ENCODE results near the gene PCYT2.
A peak's percentile ranks its signal among the peaks of the same experiment; 100 is the strongest.

Gene PCYT2

GRCh38 chr17:81907219-81908145 lies 3.7 kb downstream of the PCYT2 start:
- Mint-ChIP-seq H3K27me3 (ENCODE audit: low read depth) (no peaks in the 10 kb centered on the region), H3K4me1 (ENCODE audit: low read depth) (peaks cover 8% of the 10 kb centered on the region), H3K36me3 (ENCODE audit: low read depth) (peaks cover 15% of the 10 kb centered on the region), H3K9me3 (no peaks in the 10 kb centered on the region), H3K4me3 (no peak overlapping the region), H3K27ac (no peak overlapping the region)
- DNase-seq (ENCODE audit: low spot score) = no peak

GRCh38 chr17:81906476-81907218 lies 4.6 kb downstream of the PCYT2 start:
- Mint-ChIP-seq H3K4me3 (no peak overlapping the region), H3K4me1 (ENCODE audit: low read depth) (peaks cover 8% of the 10 kb centered on the region), H3K9me3 (no peaks in the 10 kb centered on the region), H3K27ac (no peak overlapping the region), H3K36me3 (ENCODE audit: low read depth) (peaks cover 9% of the 10 kb centered on the region), H3K27me3 (ENCODE audit: low read depth) (no peaks in the 10 kb centered on the region)
- DNase-seq (ENCODE audit: low spot score) = no peak

- no peaks in the 10 kb centered on the region for H3K9me3 Mint-ChIP-seq
- peaks cover 12% of the 10 kb centered on the region for H3K36me3 Mint-ChIP-seq (ENCODE audit: low read depth)
- H3K27me3 Mint-ChIP-seq (ENCODE audit: low read depth) = peaks cover 4% of the 10 kb centered on the region
- no peak overlapping the region for H3K4me3 Mint-ChIP-seq
- H3K27ac Mint-ChIP-seq = no peak overlapping the region
- no peak for DNase-seq (ENCODE audit: low spot score)
- H3K4me1 Mint-ChIP-seq (ENCODE audit: low read depth) = peaks cover 8% of the 10 kb centered on the region
Observed at GRCh38 chr17:81905993-81906392, 5.2 kb downstream of the PCYT2 start.

GRCh38 chr17:81905424-81905875 lies 5.7 kb downstream of the PCYT2 start:
- H3K4me3 Mint-ChIP-seq = no peak overlapping the region
- no peaks in the 10 kb centered on the region for H3K9me3 Mint-ChIP-seq
- H3K4me1 Mint-ChIP-seq (ENCODE audit: low read depth) = peaks cover 10% of the 10 kb centered on the region
- H3K27ac Mint-ChIP-seq = no peak overlapping the region
- no peak for DNase-seq (ENCODE audit: low spot score)
- peaks cover 17% of the 10 kb centered on the region for H3K36me3 Mint-ChIP-seq (ENCODE audit: low read depth)
- peaks cover 6% of the 10 kb centered on the region for H3K27me3 Mint-ChIP-seq (ENCODE audit: low read depth)

- Mint-ChIP-seq H3K4me3 (no peak overlapping the region), H3K27me3 (ENCODE audit: low read depth) (peaks cover 6% of the 10 kb centered on the region), H3K27ac (no peak overlapping the region), H3K36me3 (ENCODE audit: low read depth) (peaks cover 21% of the 10 kb centered on the region), H3K9me3 (no peaks in the 10 kb centered on the region), H3K4me1 (ENCODE audit: low read depth) (peaks cover 6% of the 10 kb centered on the region)
- no peak for DNase-seq (ENCODE audit: low spot score)
Observed at GRCh38 chr17:81904600-81905423, 6.4 kb downstream of the PCYT2 start.

GRCh38 chr17:81903896-81904599 lies 7.2 kb downstream of the PCYT2 start:
- H3K36me3 Mint-ChIP-seq (ENCODE audit: low read depth) = peaks cover 22% of the 10 kb centered on the region
- no peaks in the 10 kb centered on the region for H3K9me3 Mint-ChIP-seq
- no peak overlapping the region for H3K27ac Mint-ChIP-seq
- no peak overlapping the region for H3K4me3 Mint-ChIP-seq
- H3K27me3 Mint-ChIP-seq (ENCODE audit: low read depth) = peaks cover 6% of the 10 kb centered on the region
- no peak for DNase-seq (ENCODE audit: low spot score)
- H3K4me1 Mint-ChIP-seq (ENCODE audit: low read depth) = peaks cover 2% of the 10 kb centered on the region

- H3K36me3 Mint-ChIP-seq (ENCODE audit: low read depth) = peaks cover 22% of the 10 kb centered on the region
- H3K27me3 Mint-ChIP-seq (ENCODE audit: low read depth) = peaks cover 6% of the 10 kb centered on the region
- DNase-seq (ENCODE audit: low spot score) = no peak
- no peak overlapping the region for H3K27ac Mint-ChIP-seq
- H3K4me3 Mint-ChIP-seq = no peak overlapping the region
- peaks cover 2% of the 10 kb centered on the region for H3K4me1 Mint-ChIP-seq (ENCODE audit: low read depth)
- H3K9me3 Mint-ChIP-seq = no peaks in the 10 kb centered on the region
Observed at GRCh38 chr17:81903415-81903831, 7.8 kb downstream of the PCYT2 start.

GRCh38 chr17:81902653-81903414 lies 8.4 kb downstream of the PCYT2 start:
- H3K4me3 Mint-ChIP-seq = no peak overlapping the region
- H3K9me3 Mint-ChIP-seq = no peaks in the 10 kb centered on the region
- peaks cover 2% of the 10 kb centered on the region for H3K4me1 Mint-ChIP-seq (ENCODE audit: low read depth)
- H3K27me3 Mint-ChIP-seq (ENCODE audit: low read depth) = peaks cover 6% of the 10 kb centered on the region
- H3K27ac Mint-ChIP-seq = no peak overlapping the region
- DNase-seq (ENCODE audit: low spot score) = no peak
- H3K36me3 Mint-ChIP-seq (ENCODE audit: low read depth) = peaks cover 22% of the 10 kb centered on the region

GRCh38 chr17:81902023-81902652 lies 9.1 kb downstream of the PCYT2 start, which contains the start of gene NPB:
NPB (plus strand) TSS chr17:81902238; CDS start chr17:81902278, 40 bp downstream.
- Mint-ChIP-seq H3K4me1 (ENCODE audit: low read depth) (peaks cover 2% of the 10 kb centered on the region), H3K36me3 (ENCODE audit: low read depth) (peaks cover 22% of the 10 kb centered on the region), H3K9me3 (no peaks in the 10 kb centered on the region), H3K27ac (no peak within 1 kb of the TSS), H3K27me3 (ENCODE audit: low read depth) (peaks cover 6% of the 10 kb centered on the region), H3K4me3 (no peak within 1 kb of the TSS)
- DNase-seq (ENCODE audit: low spot score) = no peak

- no peak overlapping the region for H3K27ac Mint-ChIP-seq
Observed at GRCh38 chr17:81901167-81902022, 9.8 kb downstream of the PCYT2 start.

GRCh38 chr17:81900181-81900820 lies 10.9 kb downstream of the PCYT2 start:
- no peak overlapping the region for H3K4me3 Mint-ChIP-seq
- no peak for DNase-seq (ENCODE audit: low spot score)

More at GRCh38 chr17:81901167-81902022, 9.8 kb downstream of the PCYT2 start:
- Mint-ChIP-seq H3K4me3 (peak overlapping the region; percentile 32), H3K9me3 (no peaks in the 10 kb centered on the region), H3K27me3 (ENCODE audit: low read depth) (peaks cover 6% of the 10 kb centered on the region), H3K4me1 (ENCODE audit: low read depth) (peaks cover 2% of the 10 kb centered on the region), H3K36me3 (ENCODE audit: low read depth) (peaks cover 17% of the 10 kb centered on the region)
- no peak for DNase-seq (ENCODE audit: low spot score)

More at GRCh38 chr17:81900181-81900820, 10.9 kb downstream of the PCYT2 start:
- Mint-ChIP-seq H3K27me3 (ENCODE audit: low read depth) (peaks cover 6% of the 10 kb centered on the region), H3K27ac (no peak overlapping the region), H3K36me3 (ENCODE audit: low read depth) (peaks cover 21% of the 10 kb centered on the region), H3K4me1 (ENCODE audit: low read depth) (peaks cover 2% of the 10 kb centered on the region), H3K9me3 (no peaks in the 10 kb centered on the region)

Data from T-helper 2 cell treated with Interferon-gamma antibody and Interleukin-4, amounts not matched to agents 5 μg/mL and 100 μg/mL, for 36 hours (primary cell).